Measurements from ENCODE around the gene AVPR1B. TPM values are rescaled to one million over a fixed set of nuclear protein-coding genes. Genes with fewer than 3 reads are reported as not detected.

The AVPR1B gene
- polyA plus RNA-seq, 1 donor (not counting 4 experiments of a cell fraction or from before 2014, with no cell fraction given) = not detected

DNA sequence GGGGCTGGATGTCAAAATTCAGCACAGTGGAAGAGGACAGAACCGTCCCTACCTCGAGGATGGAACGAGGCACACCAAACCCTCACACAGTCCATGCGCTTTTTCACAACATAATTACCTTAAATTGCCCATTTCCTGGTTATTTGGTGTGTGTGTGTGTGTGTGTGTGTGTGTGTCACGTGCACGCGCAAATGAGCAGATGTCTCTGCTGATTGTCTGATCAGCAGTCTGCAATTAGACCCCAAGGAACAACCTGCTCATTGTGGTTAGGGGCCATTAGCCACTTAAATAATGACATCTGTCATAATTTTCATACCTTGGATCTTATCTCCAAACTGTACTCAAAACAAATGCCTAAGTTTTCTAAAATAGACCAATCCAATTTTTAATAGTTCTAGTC is 23.2 kb downstream of the AVPR1B start:
- no peaks in the 10 kb centered on the region for H3K4me1 ChIP-seq (ENCODE audit: control insufficient read depth, extremely low read depth, insufficient read depth, low read length)
- dilution Hi-C loops (cut with MboI; ENCODE audit: extremely low pct_ligation_motif_present, low sequenced_read_pairs) = no loop called here
- DNase-seq (ENCODE audit: low read depth, low spot score) (no peak), FAIRE-seq (no peak)
- TF ChIP-seq, protein P1, sequence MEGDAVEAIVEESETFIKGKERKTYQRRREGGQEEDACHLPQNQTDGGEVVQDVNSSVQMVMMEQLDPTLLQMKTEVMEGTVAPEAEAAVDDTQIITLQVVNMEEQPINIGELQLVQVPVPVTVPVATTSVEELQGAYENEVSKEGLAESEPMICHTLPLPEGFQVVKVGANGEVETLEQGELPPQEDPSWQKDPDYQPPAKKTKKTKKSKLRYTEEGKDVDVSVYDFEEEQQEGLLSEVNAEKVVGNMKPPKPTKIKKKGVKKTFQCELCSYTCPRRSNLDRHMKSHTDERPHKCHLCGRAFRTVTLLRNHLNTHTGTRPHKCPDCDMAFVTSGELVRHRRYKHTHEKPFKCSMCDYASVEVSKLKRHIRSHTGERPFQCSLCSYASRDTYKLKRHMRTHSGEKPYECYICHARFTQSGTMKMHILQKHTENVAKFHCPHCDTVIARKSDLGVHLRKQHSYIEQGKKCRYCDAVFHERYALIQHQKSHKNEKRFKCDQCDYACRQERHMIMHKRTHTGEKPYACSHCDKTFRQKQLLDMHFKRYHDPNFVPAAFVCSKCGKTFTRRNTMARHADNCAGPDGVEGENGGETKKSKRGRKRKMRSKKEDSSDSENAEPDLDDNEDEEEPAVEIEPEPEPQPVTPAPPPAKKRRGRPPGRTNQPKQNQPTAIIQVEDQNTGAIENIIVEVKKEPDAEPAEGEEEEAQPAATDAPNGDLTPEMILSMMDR (optimal IDR thresholded peaks at IDR 0.05 in 1 of 3, IDR thresholded peaks at IDR 0.05 in 1 of 3, conservative IDR thresholded peaks at IDR 0.05 in 1 of 3; ENCODE audit: extremely low read depth in 1 of 3, insufficient read depth in 2 of 3, low read length in 3 of 3) = no peak
- TF ChIP-seq EZH2 (IDR thresholded peaks at IDR 0.05; ENCODE audit: low read length) = no peak
- H3K9me1 ChIP-seq (ENCODE audit: control insufficient read depth, extremely low read depth, insufficient read depth, low read length) = no peaks in the 10 kb centered on the region
- H3K4me2 ChIP-seq (ENCODE audit: control insufficient read depth, extremely low read depth, insufficient read depth, low read depth, low read length) = no peak overlapping the region
- peaks cover 2% of the 10 kb centered on the region for H3K27me3 ChIP-seq (ENCODE audit: control insufficient read depth, extremely low read depth, insufficient read depth, low read length)
- no peak overlapping the region for H3K27ac ChIP-seq (ENCODE audit: control insufficient read depth, insufficient read depth, low read length)
- no peak overlapping the region for H2AFZ ChIP-seq (ENCODE audit: control insufficient read depth, low read length)
- no peaks in the 10 kb centered on the region for H3K36me3 ChIP-seq (ENCODE audit: control insufficient read depth in 2 of 2, extremely low read depth in 1 of 2, insufficient read depth in 2 of 2, low read length in 2 of 2)
- H4K20me1 ChIP-seq (ENCODE audit: control insufficient read depth, extremely low read depth, insufficient read depth, low read length) = no peaks in the 10 kb centered on the region
- H3K4me3 ChIP-seq (ENCODE audit: control insufficient read depth in 2 of 3, extremely low read depth in 1 of 3, insufficient read depth in 2 of 3, low read depth in 1 of 3, low read length in 3 of 3) = no peak overlapping the region
- no peak overlapping the region for H3K9ac ChIP-seq (ENCODE audit: control insufficient read depth, extremely low read depth, insufficient read depth, low read length)
- H3K79me2 ChIP-seq (ENCODE audit: control insufficient read depth, insufficient read depth, low read length) = no peaks in the 10 kb centered on the region
- no peaks in the 10 kb centered on the region for H3K9me3 ChIP-seq (ENCODE audit: control insufficient read depth, low read depth, low read length)

DNA sequence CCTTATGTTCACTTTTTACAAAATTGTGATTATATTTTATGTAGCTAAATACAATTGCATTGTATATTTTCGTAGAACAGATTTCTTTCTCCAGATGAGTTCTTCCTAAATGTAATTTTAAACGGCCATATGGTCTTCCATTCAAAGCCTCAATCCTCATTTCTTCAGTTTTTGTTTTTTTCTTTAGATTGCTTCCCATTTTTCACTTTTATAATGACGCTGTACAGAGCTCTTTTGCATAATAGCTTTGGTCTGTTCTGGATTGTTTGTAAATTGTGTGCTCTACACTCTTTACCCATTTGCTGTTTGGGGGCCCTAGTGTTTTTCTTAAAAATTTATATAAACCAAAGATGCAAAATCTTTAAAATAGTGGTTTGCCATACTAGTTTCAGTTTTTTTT is 27.8 kb downstream of the AVPR1B start:
- H3K27me3 ChIP-seq (ENCODE audit: control insufficient read depth, extremely low read depth, insufficient read depth, low read length) = no peaks in the 10 kb centered on the region
- no peak overlapping the region for H3K9ac ChIP-seq (ENCODE audit: control insufficient read depth, extremely low read depth, insufficient read depth, low read length)
- no peak overlapping the region for H3K4me2 ChIP-seq (ENCODE audit: control insufficient read depth, extremely low read depth, insufficient read depth, low read depth, low read length)
- TF ChIP-seq, protein P1 (optimal IDR thresholded peaks at IDR 0.05 in 1 of 3, IDR thresholded peaks at IDR 0.05 in 1 of 3, conservative IDR thresholded peaks at IDR 0.05 in 1 of 3; ENCODE audit: extremely low read depth in 1 of 3, insufficient read depth in 2 of 3, low read length in 3 of 3) = no peak
- no peak for TF ChIP-seq EZH2 (IDR thresholded peaks at IDR 0.05; ENCODE audit: low read length)
- H3K9me1 ChIP-seq (ENCODE audit: control insufficient read depth, extremely low read depth, insufficient read depth, low read length) = no peaks in the 10 kb centered on the region
- no peak overlapping the region for H3K27ac ChIP-seq (ENCODE audit: control insufficient read depth, insufficient read depth, low read length)
- no peaks in the 10 kb centered on the region for H3K9me3 ChIP-seq (ENCODE audit: control insufficient read depth, low read depth, low read length)
- no peaks in the 10 kb centered on the region for H4K20me1 ChIP-seq (ENCODE audit: control insufficient read depth, extremely low read depth, insufficient read depth, low read length)
- no peak overlapping the region for H3K4me3 ChIP-seq (ENCODE audit: control insufficient read depth in 2 of 3, extremely low read depth in 1 of 3, insufficient read depth in 2 of 3, low read depth in 1 of 3, low read length in 3 of 3)
- DNase-seq (ENCODE audit: low read depth, low spot score) (no peak), FAIRE-seq (no peak)
- no peaks in the 10 kb centered on the region for H3K79me2 ChIP-seq (ENCODE audit: control insufficient read depth, insufficient read depth, low read length)
- no peaks in the 10 kb centered on the region for H3K4me1 ChIP-seq (ENCODE audit: control insufficient read depth, extremely low read depth, insufficient read depth, low read length)
- no peak overlapping the region for H2AFZ ChIP-seq (ENCODE audit: control insufficient read depth, low read length)
- no peaks in the 10 kb centered on the region for H3K36me3 ChIP-seq (ENCODE audit: control insufficient read depth in 2 of 2, extremely low read depth in 1 of 2, insufficient read depth in 2 of 2, low read length in 2 of 2)
- dilution Hi-C loops (cut with MboI; ENCODE audit: extremely low pct_ligation_motif_present, low sequenced_read_pairs) = no loop called here
